DOHH2 (cell line): Measurements from ENCODE around the gene BBX.

Source experiments
- CTCF ChIP-seq: fragments of 200-600 bp; sonication (generic); IDR thresholded peaks from one replicate; pipeline ENCODE4 v1.5.1; 2014; ENCODE audit warnings: antibody characterized with exemption, mild to moderate bottlenecking, low read depth, low read length; ENCODE audit not compliant: poor library complexity, severe bottlenecking
- EZH2phosphoT487 ChIP-seq: fragments of 200-600 bp; sonication (generic); IDR thresholded peaks from 2 replicates; pipeline ENCODE4 v1.6.1; 2017; ENCODE audit warnings: borderline replicate concordance, mild to moderate bottlenecking, antibody characterized with exemption, low read length, moderate library complexity, mixed read lengths

DNA sequence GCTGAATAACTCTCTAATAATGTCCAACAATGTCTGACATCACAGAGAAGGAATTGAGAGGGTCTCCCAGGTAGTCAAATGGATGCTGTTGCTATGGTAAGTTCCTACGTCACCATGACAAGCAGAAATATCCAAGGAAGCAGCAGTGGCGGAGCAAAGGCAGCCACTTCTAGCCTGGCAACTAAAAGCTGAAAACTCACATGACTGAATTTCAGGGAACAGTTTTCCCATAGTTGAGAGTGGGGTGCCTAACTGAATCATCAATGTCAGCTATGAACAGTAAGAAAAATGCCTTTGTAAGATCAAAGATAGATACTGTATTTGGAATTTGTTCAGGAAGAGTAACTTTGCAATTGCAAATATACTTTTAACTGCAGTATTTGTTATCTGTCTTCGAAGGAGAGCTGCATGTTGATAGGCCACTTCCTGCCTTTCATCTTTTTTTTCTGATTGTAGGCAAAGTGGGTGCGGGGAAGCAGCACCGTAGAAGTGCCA, 161.7 kb downstream of the BBX start:
- TF ChIP-seq CTCF: no peak
- TF ChIP-seq EZH2phosphoT487: no peak
